ENCODE data around the gene ETV5. TPM values are rescaled to one million over a fixed set of nuclear protein-coding genes. Genes with fewer than 3 reads are reported as not detected.

Gene ETV5
- total and polyA plus RNA-seq, 9 of the 15 experiments (the other 6 are each of a cell fraction or from before 2014, with no cell fraction given), result 9.2 to 25.9 (median 15.9) TPM

GRCh38 chr3:186105543-186105942 is 3.3 kb downstream of the ETV5 start:
- intact Hi-C loops (cut with micrococcal nuclease), result loop anchor here (5.0 kb wide), 1 partner anchor 103 kb away; no protein-coding TSS in a partner anchor
- Histone ChIP-seq H2AFZ (ENCODE audit: low read depth, low read length) (no peak overlapping the region), H3K4me2 (ENCODE audit: insufficient read depth, low read length) (no peak overlapping the region), H4K20me1 (replicated peaks; ENCODE audit: control insufficient read depth, insufficient read depth, low read length) (no peaks in the 10 kb centered on the region), H3K9ac (ENCODE audit: insufficient read depth in 1 of 2, low read depth in 2 of 2, low read length in 2 of 2) (no peak overlapping the region), H3K4me1 (replicated peaks in 1 of 2; ENCODE audit: control insufficient read depth in 2 of 2, insufficient read depth in 2 of 2, low read length in 2 of 2) (peaks cover 9 to 26% of the 10 kb centered on the region in 2 experiments; a peak in 4 of 5 replicates), H3K27me3 (ENCODE audit: control insufficient read depth in 2 of 2, insufficient read depth in 2 of 2, low read length in 2 of 2) (no peaks in the 10 kb centered on the region), H3K4me3 (no peak overlapping the region), H3K27ac (ENCODE audit: extremely low read depth, low read depth, low read length) (no peak overlapping the region), H3K9me3 (replicated peaks; ENCODE audit: control insufficient read depth, insufficient read depth, low read depth, low read length) (no peaks in the 10 kb centered on the region), H3K9me1 (ENCODE audit: control insufficient read depth, insufficient read depth, low read length) (no peaks in the 10 kb centered on the region), H3K79me2 (ENCODE audit: control insufficient read depth, insufficient read depth, low read length) (peaks cover 25% of the 10 kb centered on the region), H3K36me3 (ENCODE audit: control insufficient read depth, insufficient read depth, low read length) (peaks cover 9% of the 10 kb centered on the region; the same call in 1 of the 3 replicates)
- CTCF ChIA-PET (ENCODE audit: low intra/inter-chr PET ratio), result no interaction called here
- POLR2A ChIA-PET, result interaction anchor here (0.6 to 1.4 kb wide), 3 partner anchors 9 to 13 kb away, joined by 3 to 4 read pairs (median 3); no protein-coding TSS in a partner anchor
- FAIRE-seq, result no peak
- DNase-seq (ENCODE audit: extremely low read depth in 1 of 4, low spot score in 3 of 4), result no peak
- BruUV-seq (replicated peaks), result no TSS peak
- in situ Hi-C loops (cut with MboI), result no loop called here
- ATAC-seq, result no peak
- WGBS (ENCODE audit: insufficient coverage, low coverage, missing lambda C conversion rate), result 36% methylated on average over 6 of the region's 6 CpGs
- TF ChIP-seq STAT6 (CRISPR knock-in tag; IDR thresholded peaks at IDR 0.05) (no peak), SFPQ (IDR thresholded peaks at IDR 0.05; ENCODE audit: low read depth, low read length) (no peak), ARID3B (CRISPR knock-in tag; IDR thresholded peaks at IDR 0.05; ENCODE audit: borderline replicate concordance) (no peak), PML (IDR thresholded peaks at IDR 0.05; ENCODE audit: low read length) (no peak), TEAD2 (tag; IDR thresholded peaks at IDR 0.05) (0 out of 2 replicates have a peak, but pooled peaks have one; percentile 53), ERF (CRISPR knock-in tag; IDR thresholded peaks at IDR 0.05) (no peak), HDAC1 (IDR thresholded peaks at IDR 0.05) (peak in 1 of 2 experiments; percentile 87; a peak in 2 of 4 replicates), NFIX (CRISPR knock-in tag; IDR thresholded peaks at IDR 0.05; ENCODE audit: low read depth) (no peak), BCL6 (CRISPR knock-in tag; IDR thresholded peaks at IDR 0.05) (no peak), RCOR1 (IDR thresholded peaks at IDR 0.05; ENCODE audit: borderline replicate concordance in 1 of 2, low read depth in 2 of 2, low read length in 2 of 2) (peak; percentile 87 to 98; a peak in 3 of 4 replicates), SRSF1 (IDR thresholded peaks at IDR 0.05; ENCODE audit: low read depth, low read length) (no peak), BHLHE40 (IDR thresholded peaks at IDR 0.05; ENCODE audit: low read length) (0 out of 2 replicates have a peak, but pooled peaks have one; percentile 27), HDAC2 (IDR thresholded peaks at IDR 0.05) (peak; percentile 76), MNT (conservative IDR thresholded peaks at IDR 0.05) (no peak), CBFB (CRISPR knock-in tag; IDR thresholded peaks at IDR 0.05) (no peak)

Data from K562 (cell line).